Hepatocyte (in vitro differentiated cells): ENCODE results near the gene UBE2D4.
"Not testable (repeated sequence)": the region's sequence is repeated elsewhere in the genome, so short reads cannot be mapped to it uniquely, and the experiment has no call there.

Experiments
- EZH2 ChIP-seq: fragments of 200-600 bp; sonication (generic); IDR thresholded peaks from 2 replicates; pipeline ENCODE4 v1.6.1; 2016; ENCODE audit warnings: antibody characterized with exemption, mild to moderate bottlenecking, borderline replicate concordance
- TF ChIP-seq, protein P1 (sequence below): fragments of 200-600 bp; sonication (generic); IDR thresholded peaks from 2 replicates; pipeline ENCODE4 v1.5.1; 2016; ENCODE audit warnings: antibody characterized with exemption, mild to moderate bottlenecking; ENCODE audit not compliant: poor library complexity

DNA sequence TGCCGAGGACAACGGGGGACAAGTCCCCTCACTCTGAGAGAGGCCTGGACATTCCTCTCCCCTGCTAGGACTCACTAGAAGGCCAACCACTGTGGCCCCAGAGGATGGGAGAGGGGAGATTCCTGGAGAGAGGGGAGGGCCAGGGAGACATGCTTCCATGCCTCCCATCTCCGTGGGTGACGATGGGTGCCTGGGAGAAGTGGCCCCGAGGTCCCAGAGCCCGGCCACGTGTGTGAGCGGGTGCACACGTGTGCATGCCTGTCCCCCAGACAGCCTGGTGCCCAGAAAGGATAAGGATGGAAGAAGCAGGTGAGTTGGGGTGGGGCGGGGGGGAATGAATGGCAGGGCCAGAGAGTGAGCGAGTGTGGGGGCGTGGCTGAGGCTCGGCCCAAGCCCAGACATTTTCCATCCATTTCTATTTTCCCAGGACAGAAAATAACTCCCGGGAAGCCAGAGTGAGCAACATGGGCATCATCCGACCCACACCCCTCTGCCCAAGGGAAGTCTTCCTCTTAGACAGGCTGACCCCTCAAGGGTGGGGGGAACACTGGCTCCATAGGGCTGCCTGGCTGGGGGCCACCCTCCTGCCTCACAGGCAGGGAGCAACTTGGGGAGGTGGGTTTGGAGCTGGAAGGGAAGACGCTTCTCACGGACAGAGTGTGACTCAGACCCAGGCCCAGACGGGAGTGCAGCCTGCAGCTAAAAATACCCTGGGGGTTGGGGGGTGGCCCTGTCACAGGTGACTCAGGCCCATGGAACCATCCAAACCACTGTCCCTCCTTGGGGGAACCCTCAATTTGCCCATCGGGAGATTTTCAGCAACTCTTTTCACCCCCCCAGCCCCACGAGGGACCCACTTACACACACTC is 42.2 kb downstream of the UBE2D4 start:
- TF ChIP-seq, protein P1, sequence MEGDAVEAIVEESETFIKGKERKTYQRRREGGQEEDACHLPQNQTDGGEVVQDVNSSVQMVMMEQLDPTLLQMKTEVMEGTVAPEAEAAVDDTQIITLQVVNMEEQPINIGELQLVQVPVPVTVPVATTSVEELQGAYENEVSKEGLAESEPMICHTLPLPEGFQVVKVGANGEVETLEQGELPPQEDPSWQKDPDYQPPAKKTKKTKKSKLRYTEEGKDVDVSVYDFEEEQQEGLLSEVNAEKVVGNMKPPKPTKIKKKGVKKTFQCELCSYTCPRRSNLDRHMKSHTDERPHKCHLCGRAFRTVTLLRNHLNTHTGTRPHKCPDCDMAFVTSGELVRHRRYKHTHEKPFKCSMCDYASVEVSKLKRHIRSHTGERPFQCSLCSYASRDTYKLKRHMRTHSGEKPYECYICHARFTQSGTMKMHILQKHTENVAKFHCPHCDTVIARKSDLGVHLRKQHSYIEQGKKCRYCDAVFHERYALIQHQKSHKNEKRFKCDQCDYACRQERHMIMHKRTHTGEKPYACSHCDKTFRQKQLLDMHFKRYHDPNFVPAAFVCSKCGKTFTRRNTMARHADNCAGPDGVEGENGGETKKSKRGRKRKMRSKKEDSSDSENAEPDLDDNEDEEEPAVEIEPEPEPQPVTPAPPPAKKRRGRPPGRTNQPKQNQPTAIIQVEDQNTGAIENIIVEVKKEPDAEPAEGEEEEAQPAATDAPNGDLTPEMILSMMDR: not testable (repeated sequence)
- TF ChIP-seq EZH2: not testable (repeated sequence)
